GM19351 (cell line): Measurements from ENCODE around the gene REST.

Experiments used
- ATAC-seq: cut with Tn5 transposase; IDR thresholded peaks from one replicate; pipeline ENCODE4 v1.9.1; 2021; ENCODE audit warnings: mild to moderate bottlenecking, moderate library complexity; ENCODE audit not compliant: unreplicated experiment

Gene REST

DNA sequence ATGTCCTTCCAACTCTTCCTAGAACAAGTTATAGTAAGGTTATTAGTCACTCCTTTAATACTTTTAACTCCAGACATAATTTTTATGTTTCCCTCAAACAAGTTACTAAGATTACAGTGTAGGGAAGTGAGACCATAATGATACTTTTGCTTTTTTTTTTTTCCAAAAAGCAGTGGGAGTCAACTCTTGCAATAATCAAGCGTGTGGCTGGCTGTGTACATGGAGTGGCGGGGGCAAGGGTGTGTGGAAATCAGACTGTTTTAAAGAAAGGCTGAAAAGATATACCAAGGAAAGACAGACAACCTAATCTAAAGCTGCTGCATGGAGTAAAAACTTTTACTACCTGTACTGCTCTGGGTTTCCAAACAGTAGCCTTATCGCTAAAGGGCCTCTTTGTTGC is 65.6 kb downstream of the REST start:
- no peak for ATAC-seq

DNA sequence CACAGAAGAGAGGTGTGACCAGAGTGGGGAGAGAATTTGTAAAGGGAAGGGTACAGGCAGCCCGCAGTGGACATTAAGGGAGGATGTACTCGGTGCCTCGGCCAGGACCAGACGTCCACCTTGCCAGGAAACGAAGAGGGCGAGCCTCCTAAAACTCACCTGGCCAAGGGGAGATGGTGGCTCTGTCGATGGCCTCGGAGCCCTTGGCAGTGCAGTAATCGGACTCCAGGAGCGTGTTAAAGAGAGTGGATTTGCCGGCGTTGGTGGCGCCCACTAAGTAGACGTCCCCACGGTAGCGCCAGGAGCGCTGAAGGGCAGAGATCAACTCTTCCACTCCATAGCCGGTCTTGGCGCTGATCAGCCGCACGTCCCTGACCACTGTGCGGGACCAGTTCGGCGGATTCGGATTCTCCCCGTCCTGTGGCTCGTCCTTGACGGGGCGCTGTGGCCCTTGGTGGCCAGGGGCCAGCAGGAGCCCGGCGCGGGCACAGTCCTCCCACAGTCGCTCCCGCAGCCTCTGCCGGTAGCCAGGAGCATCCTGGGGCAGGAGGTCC is 68.7 kb downstream of the REST start:
- no peak for ATAC-seq

DNA sequence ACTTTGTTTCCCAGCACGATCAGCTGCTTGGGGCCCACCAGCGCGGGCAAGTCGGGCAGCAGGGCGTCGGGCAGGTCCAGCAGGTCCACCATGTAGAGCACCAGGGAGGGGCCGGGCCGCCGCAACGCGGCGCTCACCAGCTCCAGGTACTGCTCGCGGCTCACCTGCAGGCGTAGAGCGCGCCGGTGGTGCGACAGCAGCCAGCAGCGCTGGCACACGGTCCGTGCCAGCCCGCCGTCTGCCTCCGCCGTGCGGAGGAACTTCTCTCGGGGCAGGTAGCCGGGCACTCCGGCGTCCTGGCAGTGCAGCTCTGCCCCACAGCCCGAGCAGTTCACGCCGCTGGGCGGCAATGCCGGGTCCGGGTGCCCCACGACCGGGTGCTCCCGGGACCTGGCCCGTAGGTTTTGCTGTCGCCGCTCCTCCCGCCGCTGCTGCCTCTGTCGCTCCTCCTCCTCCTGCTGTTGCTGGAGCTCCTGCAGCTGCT is 69.2 kb downstream of the REST start:
- peak; percentile 35 for ATAC-seq

DNA sequence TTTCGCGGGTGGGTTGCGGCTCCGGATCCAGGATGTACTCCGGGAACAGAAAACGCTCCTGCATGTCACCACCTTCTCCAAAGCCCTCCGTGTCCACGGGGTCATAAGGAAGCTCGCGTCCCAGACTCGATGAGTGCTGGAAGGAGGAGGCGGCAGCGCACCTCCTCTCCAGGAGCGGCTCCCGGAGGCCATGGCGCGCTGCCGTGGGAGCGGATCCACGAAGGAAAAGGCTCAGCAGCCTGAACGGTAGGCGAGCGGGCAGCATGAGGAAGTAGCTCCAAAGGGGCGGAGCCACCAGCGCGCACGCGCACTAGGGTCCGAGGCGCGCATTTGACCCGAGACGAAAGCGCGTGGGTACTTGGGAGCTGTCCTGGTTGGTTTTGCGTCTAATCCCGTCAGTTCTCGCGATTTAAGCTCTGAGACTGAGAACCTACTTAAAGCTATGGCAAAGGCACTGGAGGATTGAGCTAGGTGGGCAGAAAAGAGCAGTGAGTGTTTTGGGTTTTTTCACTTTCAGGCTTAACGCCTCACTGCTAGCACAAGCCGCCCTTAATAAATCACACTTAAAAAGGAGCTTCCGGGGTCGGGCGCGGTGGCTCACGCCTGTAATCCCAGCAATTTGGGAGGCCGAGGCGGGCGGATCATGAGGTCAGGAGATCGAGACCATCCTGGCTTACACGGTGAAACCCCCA is 69.8 kb downstream of the REST start, which contains the start of gene NOA1:
Gene NOA1, minus strand, starts transcription at position 286 of the 692 bp plus-strand sequence. Its CDS starts 21 bp downstream, at position 265.
- peak; percentile 77 for ATAC-seq

DNA sequence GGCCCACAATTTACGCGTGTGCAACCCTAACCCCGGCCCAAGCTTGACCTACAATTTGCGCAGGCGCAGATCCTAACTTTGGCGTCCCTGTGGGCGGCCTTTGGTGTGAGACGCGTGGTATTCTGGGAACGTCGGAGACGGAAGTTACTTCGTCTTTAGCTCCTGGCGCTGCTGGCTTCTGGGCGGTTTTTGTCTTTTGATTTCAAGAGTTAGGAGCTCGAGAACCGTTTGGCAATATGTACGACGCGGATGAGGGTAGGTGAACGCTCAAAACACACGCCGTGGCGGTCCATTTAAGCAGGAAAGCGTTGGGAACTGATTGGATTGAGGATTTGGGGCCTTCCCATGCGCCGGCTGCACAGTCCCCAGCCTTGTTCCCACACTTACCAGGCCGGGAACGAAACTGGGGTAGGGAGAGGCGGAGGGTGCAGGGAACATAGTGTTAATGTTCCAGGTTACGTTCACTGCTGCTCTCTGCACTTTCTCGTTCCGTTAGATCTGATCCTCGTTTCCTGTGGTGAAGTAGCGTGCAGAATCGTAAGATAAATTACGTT is 71.1 kb downstream of the REST start, which contains the start of gene POLR2B:
Gene POLR2B, plus strand, starts transcription at position 147 of the 554 bp plus-strand sequence. Its CDS starts 90 bp downstream, at position 237.
- peak; percentile 40 for ATAC-seq

DNA sequence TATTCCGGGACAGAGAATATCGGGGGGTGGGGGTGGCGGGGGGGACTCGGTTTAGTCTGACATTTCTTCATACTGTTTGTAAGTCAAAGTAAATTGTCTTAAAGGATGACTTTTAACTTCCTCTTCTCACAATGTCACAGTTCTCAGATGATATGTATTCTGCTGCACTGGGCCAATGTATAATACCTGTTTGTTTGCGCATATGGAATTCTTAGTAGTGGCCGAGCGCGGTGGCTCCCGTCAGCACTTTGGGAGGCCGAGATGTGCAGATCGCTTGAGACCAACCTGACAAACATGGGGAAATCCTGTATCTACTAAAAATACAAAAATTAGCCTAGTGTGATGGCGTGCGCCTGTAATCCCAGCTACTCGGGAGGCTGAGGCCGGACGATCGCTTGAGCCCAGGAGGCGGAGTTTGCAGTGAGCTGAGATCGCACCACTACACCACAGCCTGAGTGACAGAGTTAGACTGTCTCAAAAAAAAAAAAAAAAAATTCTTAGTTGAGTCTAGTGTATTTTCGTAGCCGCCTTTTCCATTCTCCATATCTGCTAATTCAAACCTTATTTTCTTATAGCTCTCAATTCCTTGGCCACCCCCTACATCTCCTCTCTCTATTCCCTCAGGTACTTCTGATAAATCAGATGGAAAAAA is 71.8 kb downstream of the REST start:
- no peak for ATAC-seq

DNA sequence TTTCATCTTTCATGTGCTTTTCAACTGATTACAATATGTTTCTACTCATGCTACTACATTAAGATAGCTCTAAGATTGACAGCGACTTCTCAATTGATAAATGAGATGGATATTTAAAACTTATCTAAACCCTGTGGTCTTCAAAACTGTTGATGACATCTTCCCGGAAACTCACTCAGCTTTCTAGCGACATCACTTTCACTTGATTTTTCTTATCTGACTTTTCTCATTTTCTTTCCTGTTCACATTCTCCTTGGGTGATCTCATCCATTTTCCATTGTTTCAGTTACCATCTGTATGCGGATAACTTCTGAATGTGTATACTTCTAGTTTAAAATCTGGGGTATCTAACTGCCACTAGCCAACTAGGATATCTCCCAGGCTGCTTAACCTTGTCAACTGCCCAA is 74.1 kb downstream of the REST start:
- no peak for ATAC-seq

DNA sequence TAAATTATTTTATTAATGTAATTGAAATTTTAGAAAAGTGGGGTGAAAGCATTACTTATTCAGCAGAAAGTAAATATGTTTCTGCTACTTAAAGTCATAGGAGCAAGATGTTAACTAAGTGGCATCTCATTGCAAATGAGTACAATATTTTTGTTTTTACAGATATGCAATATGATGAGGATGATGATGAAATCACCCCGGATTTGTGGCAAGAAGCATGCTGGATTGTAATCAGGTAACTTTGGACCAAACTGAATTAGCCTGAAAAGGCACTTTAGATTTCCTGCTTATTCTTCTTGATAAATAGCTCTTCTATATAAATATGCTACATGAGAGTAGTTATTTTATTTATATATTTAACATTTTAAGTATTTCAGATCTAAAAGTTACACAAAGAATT is 78.5 kb downstream of the REST start:
- ATAC-seq = no peak

DNA sequence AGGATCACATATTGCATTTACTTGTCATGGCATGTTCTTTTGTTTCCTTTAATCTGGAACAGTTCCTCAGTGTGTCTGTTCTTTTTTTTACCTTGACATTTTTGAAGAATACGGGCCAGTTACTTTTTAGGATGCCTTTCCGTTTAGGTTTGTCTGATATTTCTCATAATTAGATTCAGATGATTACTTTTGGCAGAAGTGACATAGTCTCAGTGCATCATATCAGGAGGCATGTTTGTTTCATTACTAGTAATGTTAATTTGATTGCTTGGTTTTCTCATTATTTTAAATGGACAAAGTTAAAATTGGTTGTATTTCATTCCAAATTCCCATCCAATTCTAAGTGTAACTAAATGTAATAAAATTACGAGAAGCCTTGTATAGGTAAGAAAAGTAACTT is 79.3 kb downstream of the REST start:
- ATAC-seq = no peak

DNA sequence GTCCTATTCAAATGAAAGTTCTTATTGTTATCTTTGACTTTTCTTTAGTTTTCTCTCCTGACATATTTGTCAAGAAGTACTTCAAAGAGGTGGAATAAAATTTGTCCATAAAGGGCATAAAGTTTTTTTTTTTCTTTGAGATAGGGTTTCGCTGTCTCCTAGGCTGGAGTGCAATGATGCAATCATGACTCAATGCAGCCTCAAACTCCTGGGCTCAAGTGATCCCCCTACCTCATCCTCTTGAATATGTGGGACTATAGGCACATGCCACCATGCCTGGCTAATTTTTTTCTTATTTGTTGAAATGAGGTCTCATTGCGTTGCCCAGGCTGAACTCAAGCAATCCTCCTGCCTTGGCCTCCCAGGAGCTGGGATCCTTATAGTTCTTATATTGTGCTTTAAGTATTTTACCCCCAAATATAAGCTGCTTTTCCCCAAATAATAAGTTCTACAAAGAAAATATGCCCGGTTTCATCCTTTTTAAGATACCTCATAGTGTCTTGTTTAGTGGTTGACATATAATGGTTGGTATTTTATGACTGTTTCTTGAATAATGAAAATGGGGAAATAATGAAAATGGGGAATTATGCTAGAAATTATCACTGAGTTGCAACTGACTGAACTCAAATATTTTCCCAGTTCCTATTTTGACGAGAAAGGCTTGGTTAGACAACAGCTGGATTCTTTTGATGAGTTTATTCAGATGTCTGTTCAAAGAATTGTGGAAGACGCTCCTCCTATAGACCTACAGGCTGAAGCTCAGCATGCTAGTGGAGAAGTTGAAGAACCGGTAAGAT is 82.6 kb downstream of the REST start:
- no peak for ATAC-seq

DNA sequence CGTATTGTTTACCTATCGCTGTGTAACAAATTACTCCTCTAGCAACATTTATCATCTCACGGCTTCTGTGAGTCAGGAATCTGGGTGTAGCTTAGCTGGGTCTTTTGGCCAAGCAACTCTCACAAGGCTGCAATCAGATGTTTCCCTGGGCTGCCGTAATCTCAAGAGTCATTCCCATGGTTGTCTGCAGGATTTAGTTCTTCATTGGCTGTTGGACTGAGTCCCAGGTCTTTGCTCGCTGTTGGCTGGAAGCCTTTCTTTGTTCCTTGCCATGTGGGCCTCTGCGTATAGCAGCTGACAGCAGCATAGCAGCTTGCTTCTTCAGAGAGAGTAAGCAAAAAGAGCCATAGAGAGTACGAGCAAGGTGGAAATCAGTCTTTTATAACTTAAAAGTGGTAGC is 87.8 kb downstream of the REST start:
- ATAC-seq = no peak

DNA sequence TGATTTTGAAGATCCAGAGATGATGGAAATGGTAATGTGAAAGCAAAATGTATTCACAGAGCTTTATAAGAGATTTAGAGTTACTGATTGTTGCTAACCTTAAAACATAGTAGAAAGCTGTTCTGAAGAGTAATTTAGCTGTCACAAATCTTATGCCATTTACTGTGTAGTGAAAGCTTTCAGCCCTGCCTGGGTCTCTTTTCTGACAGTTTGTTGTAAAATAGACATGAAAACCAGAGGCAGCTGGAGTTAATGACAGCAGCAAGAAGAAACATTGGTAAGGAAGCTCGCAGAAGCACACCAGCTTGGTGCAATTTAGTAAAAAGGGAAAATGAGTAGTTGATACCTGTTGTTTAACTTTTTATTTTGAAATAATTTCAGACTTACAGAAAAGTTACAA is 92.1 kb downstream of the REST start:
- no peak for ATAC-seq

DNA sequence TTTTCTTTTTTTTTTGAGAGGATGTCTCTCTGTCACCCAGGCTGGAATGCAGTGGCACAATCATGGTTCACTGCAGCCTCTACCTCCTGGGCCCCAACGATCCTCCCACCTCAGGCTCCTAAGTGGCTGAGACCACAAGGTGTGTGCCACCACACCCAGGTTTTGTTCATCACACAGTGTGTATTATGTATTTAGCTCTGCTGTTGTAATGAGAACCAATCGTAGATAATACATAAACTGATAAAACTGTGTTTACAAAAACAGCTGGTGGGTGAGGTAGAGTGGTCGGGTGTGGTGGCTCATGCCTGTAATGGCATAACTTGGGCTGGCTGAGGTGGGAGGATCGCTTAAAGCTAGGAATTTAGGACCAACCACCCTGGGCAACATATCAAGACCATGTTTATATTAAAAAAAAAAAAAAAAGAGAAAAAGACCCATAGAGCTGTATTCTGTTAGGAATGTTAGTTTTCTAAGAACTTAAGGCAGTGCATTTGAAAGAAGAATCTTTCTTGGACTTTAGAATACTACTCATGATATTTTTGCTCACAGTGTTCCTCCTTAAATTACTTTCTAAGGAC is 105.9 kb downstream of the REST start:
- ATAC-seq = no peak
